NCI-H774 (cell line): ENCODE data around the gene MACROD2.
A peak's percentile ranks its signal among the peaks of the same experiment; 100 is the strongest.
"Not testable (repeated sequence)": the region's sequence is repeated elsewhere in the genome, so short reads cannot be mapped to it uniquely, and the experiment has no call there.

Source experiments
- DNase-seq: peaks from one replicate; lab custom pipeline; 2025; lab: John Stamatoyannopoulos, UW

Gene MACROD2

GRCh38 chr20:15176929-15177328, 1181.6 kb downstream of the MACROD2 start:
- DNase-seq, result no peak

- no peak for DNase-seq
These were observed 1183.3 kb downstream of the MACROD2 start for GRCh38 chr20:15178581-15178980.

GRCh38 chr20:15179381-15179780, 1184.1 kb downstream of the MACROD2 start:
- DNase-seq, result no peak

- DNase-seq, result no peak
These were observed 1184.5 kb downstream of the MACROD2 start for GRCh38 chr20:15179781-15180180.

GRCh38 chr20:15185322-15185721, 1190.0 kb downstream of the MACROD2 start:
- no peak for DNase-seq

GRCh38 chr20:15185913-15186312, 1190.6 kb downstream of the MACROD2 start:
- DNase-seq, result no peak

GRCh38 chr20:15187612-15188011, 1192.3 kb downstream of the MACROD2 start:
- no peak for DNase-seq

- no peak for DNase-seq
These were observed 1193.1 kb downstream of the MACROD2 start for GRCh38 chr20:15188415-15188814.

GRCh38 chr20:15191082-15191723, 1195.9 kb downstream of the MACROD2 start:
- no peak for DNase-seq

- no peak for DNase-seq
These were observed 1200.1 kb downstream of the MACROD2 start for GRCh38 chr20:15195378-15195777.

- peak; percentile 0 for DNase-seq
These were observed 1201.4 kb downstream of the MACROD2 start for GRCh38 chr20:15196547-15197255.

- DNase-seq, result not testable (repeated sequence)
These were observed 1202.7 kb downstream of the MACROD2 start for GRCh38 chr20:15198017-15198416.

- DNase-seq, result no peak
These were observed 1204.4 kb downstream of the MACROD2 start for GRCh38 chr20:15199698-15200097.

- no peak for DNase-seq
These were observed 1204.8 kb downstream of the MACROD2 start for GRCh38 chr20:15200147-15200565.

GRCh38 chr20:15201602-15202001, 1206.3 kb downstream of the MACROD2 start:
- no peak for DNase-seq

GRCh38 chr20:15204234-15204633, 1208.9 kb downstream of the MACROD2 start:
- no peak for DNase-seq

- no peak for DNase-seq
These were observed 1209.7 kb downstream of the MACROD2 start for GRCh38 chr20:15205028-15205427.

- DNase-seq, result no peak
These were observed 1210.4 kb downstream of the MACROD2 start for GRCh38 chr20:15205719-15206118.

GRCh38 chr20:15209537-15209936, 1214.2 kb downstream of the MACROD2 start:
- DNase-seq, result no peak

GRCh38 chr20:15214051-15214450, 1218.7 kb downstream of the MACROD2 start:
- DNase-seq, result no peak

GRCh38 chr20:15220009-15220656, 1224.8 kb downstream of the MACROD2 start:
- DNase-seq, result no peak

- no peak for DNase-seq
These were observed 1225.7 kb downstream of the MACROD2 start for GRCh38 chr20:15220778-15221565.
